MCF 10A (cell line): ENCODE measurements around the gene EMX1. TPM values are rescaled to one million over a fixed set of nuclear protein-coding genes. Genes with fewer than 3 reads are reported as not detected.

ENCODE experiments used
- BruUV-seq: library from RNA; stranded (reverse); fragments of 400-500 nt; replicated peaks from 2 replicates; lab custom pipeline; 2021; lab: Mats Ljungman, UMichigan
- CTCF ChIA-PET: fragments of 300-600 bp; sonication (Branson Sonifier 250); formaldehyde crosslinking; extraction: SDS; loops from one replicate; lab custom pipeline; 2021; ENCODE audit warnings: antibody characterized with exemption, inconsistent platforms; lab: Yijun Ruan, JAX
- POLR2A ChIA-PET: fragments of 300-600, 350-650 bp; sonication (Branson Sonifier 250); formaldehyde crosslinking; extraction: SDS; loops from one replicate; lab custom pipeline; 2020; ENCODE audit warnings: antibody characterized with exemption, inconsistent platforms; lab: Yijun Ruan, JAX
- DNase-seq: peaks from one replicate; pipeline ENCODE4 v3.0.0-alpha.2; 2018; ENCODE audit not compliant: unreplicated experiment
- H3K27ac Mint-ChIP-seq: one replicate; pipeline ENCODE4 v1.8.0; 2022; ENCODE audit warnings: mild to moderate bottlenecking, low read depth, mixed read lengths; ENCODE audit not compliant: unreplicated experiment
- H3K27me3 Mint-ChIP-seq: one replicate; pipeline ENCODE4 v1.8.0; 2022; ENCODE audit warnings: mixed read lengths; ENCODE audit not compliant: insufficient read depth, unreplicated experiment
- H3K36me3 Mint-ChIP-seq: one replicate; pipeline ENCODE4 v1.8.0; 2022; ENCODE audit warnings: mild to moderate bottlenecking, moderate library complexity, mixed read lengths; ENCODE audit not compliant: insufficient read depth, unreplicated experiment
- H3K4me1 Mint-ChIP-seq: one replicate; pipeline ENCODE4 v1.8.0; 2022; ENCODE audit warnings: mixed read lengths; ENCODE audit not compliant: insufficient read depth, unreplicated experiment
- H3K4me3 Mint-ChIP-seq: one replicate; pipeline ENCODE4 v1.8.0; 2022; ENCODE audit warnings: mild to moderate bottlenecking, moderate library complexity, mixed read lengths; ENCODE audit not compliant: unreplicated experiment
- H3K9me3 Mint-ChIP-seq: one replicate; pipeline ENCODE4 v1.8.0; 2022; ENCODE audit warnings: mixed read lengths; ENCODE audit not compliant: unreplicated experiment
- intact Hi-C: fragments of 100-400 bp; cut with micrococcal nuclease; formaldehyde crosslinking; loops from 2 replicates; pipeline ENCODE4 v1.14.1; 2022
- total RNA-seq: library from RNA; stranded (reverse); gene quantifications from 2 replicates; pipeline ENCODE4 v1.2.3, GENCODE V29; 2022
- TF ChIP-seq, protein P1 (sequence below): fragments of 200-600 bp; IDR thresholded peaks from one replicate; pipeline ENCODE4 v1.8.0; 2022; ENCODE audit warnings: antibody characterized with exemption, mild to moderate bottlenecking; ENCODE audit not compliant: unreplicated experiment

The EMX1 gene
- total RNA-seq, 1 experiment from 2014 or later = not detected

GRCh38 chr2:72883356-72883962 is 33.9 kb upstream of the EMX1 start:
- intact Hi-C loops = no loop called here
- TF ChIP-seq, protein P1, sequence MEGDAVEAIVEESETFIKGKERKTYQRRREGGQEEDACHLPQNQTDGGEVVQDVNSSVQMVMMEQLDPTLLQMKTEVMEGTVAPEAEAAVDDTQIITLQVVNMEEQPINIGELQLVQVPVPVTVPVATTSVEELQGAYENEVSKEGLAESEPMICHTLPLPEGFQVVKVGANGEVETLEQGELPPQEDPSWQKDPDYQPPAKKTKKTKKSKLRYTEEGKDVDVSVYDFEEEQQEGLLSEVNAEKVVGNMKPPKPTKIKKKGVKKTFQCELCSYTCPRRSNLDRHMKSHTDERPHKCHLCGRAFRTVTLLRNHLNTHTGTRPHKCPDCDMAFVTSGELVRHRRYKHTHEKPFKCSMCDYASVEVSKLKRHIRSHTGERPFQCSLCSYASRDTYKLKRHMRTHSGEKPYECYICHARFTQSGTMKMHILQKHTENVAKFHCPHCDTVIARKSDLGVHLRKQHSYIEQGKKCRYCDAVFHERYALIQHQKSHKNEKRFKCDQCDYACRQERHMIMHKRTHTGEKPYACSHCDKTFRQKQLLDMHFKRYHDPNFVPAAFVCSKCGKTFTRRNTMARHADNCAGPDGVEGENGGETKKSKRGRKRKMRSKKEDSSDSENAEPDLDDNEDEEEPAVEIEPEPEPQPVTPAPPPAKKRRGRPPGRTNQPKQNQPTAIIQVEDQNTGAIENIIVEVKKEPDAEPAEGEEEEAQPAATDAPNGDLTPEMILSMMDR = no peak
- Mint-ChIP-seq H3K27me3 (peaks cover 32% of the 10 kb centered on the region), H3K9me3 (no peaks in the 10 kb centered on the region), H3K27ac (no peak overlapping the region), H3K36me3 (no peaks in the 10 kb centered on the region), H3K4me1 (peaks cover 11% of the 10 kb centered on the region), H3K4me3 (no peak overlapping the region)
- ChIA-PET POLR2A (interaction anchor here (0.9 kb wide), 1 partner anchor 126 kb away, joined by 3 read pairs; no protein-coding TSS in a partner anchor), CTCF (interaction anchor here (0.6 to 1.6 kb wide), 8 partner anchors 10 to 209 kb away, joined by 3 to 6 read pairs (median 4); partner anchors contain the start of gene EMX1)
- DNase-seq = peak; percentile 52
- BruUV-seq = no TSS peak

- TF ChIP-seq, protein P1 = no peak
- ChIA-PET CTCF (interaction anchor here (0.7 to 3.1 kb wide), 17 partner anchors 10 to 408 kb away, joined by 3 to 45 read pairs (median 4); partner anchors contain the start of gene EMX1), POLR2A (interaction anchor here (0.6 to 1.7 kb wide), 7 partner anchors 17 to 907 kb away, joined by 3 to 6 read pairs (median 4); partner anchors contain the start of genes EMX1 and RAB11FIP5)
- Mint-ChIP-seq H3K9me3 (no peaks in the 10 kb centered on the region), H3K4me1 (peaks cover 26% of the 10 kb centered on the region), H3K27ac (no peak overlapping the region), H3K36me3 (peaks cover 9% of the 10 kb centered on the region), H3K4me3 (peak overlapping the region; percentile 75), H3K27me3 (peaks cover 10% of the 10 kb centered on the region)
- BruUV-seq = no TSS peak
- intact Hi-C loops = loop anchor here (1.0 to 5.0 kb wide), 2 partner anchors 115 to 1354 kb away; no protein-coding TSS in a partner anchor
- peak; percentile 47 for DNase-seq
Measured at GRCh38 chr2:72886505-72887031, 30.8 kb upstream of the EMX1 start.

GRCh38 chr2:72887032-72887739 is 30.1 kb upstream of the EMX1 start, which contains the start of gene SPR:
Gene SPR (plus strand): TSS chr2:72887408. CDS start chr2:72887433, 25 bp downstream.
- H3K4me3 Mint-ChIP-seq = peak within 1 kb of the TSS; percentile 75
- no peaks in the 10 kb centered on the region for H3K9me3 Mint-ChIP-seq
- TF ChIP-seq, protein P1 = no peak
- ChIA-PET POLR2A (interaction anchor here (0.6 to 1.7 kb wide), 10 partner anchors 18 to 908 kb away, joined by 3 to 6 read pairs (median 4); partner anchors contain the start of genes EMX1 and RAB11FIP5), CTCF (interaction anchor here (0.6 to 3.1 kb wide), 31 partner anchors 9 to 1341 kb away, joined by 3 to 45 read pairs (median 4); partner anchors contain the start of genes CYP26B1 and EMX1)
- H3K27me3 Mint-ChIP-seq = peaks cover 3% of the 10 kb centered on the region
- intact Hi-C loops = loop anchor here (1.0 to 5.0 kb wide), 2 partner anchors 116 to 1355 kb away; no protein-coding TSS in a partner anchor
- BruUV-seq = TSS peak; percentile 47
- DNase-seq = peak; percentile 78
- H3K27ac Mint-ChIP-seq = no peak within 1 kb of the TSS
- peaks cover 9% of the 10 kb centered on the region for H3K36me3 Mint-ChIP-seq
- peaks cover 26% of the 10 kb centered on the region for H3K4me1 Mint-ChIP-seq
